AG04450 (cell line): ENCODE measurements around the gene KLKB1. TPM values are rescaled to one million over a fixed set of nuclear protein-coding genes. Genes with fewer than 3 reads are reported as not detected.

Experiments used
- CTCF ChIA-PET: fragments of 300-600, 350-600 bp; formaldehyde crosslinking; extraction: SDS; loops from one replicate; lab custom pipeline; 2022; ENCODE audit warnings: antibody characterized with exemption, inconsistent platforms; lab: Charles Lee
- POLR2A ChIA-PET: fragments of 350-600 bp; formaldehyde crosslinking; extraction: SDS; loops from one replicate; lab custom pipeline; 2021; ENCODE audit warnings: antibody characterized with exemption, inconsistent platforms; lab: Yijun Ruan, JAX
- DNase-seq: peaks from one replicate; pipeline ENCODE4 v3.0.0-alpha.2; 2011; ENCODE audit warnings: low read depth, low spot score
- H3K27ac ChIP-seq: one replicate; pipeline ENCODE4 v1.5.1; 2012; ENCODE audit warnings: low read depth, low read length, control low read depth
- H3K27me3 ChIP-seq: one replicate; pipeline ENCODE4 v1.6.0; 2012; ENCODE audit warnings: low read length; ENCODE audit not compliant: control insufficient read depth, insufficient read depth
- H3K4me3 ChIP-seq: 2 replicates; pipeline ENCODE4 v1.5.1; 2011; ENCODE audit warnings: mild to moderate bottlenecking, low read depth, low read length, control low read depth
- H3K9me3 ChIP-seq: 2 replicates; pipeline ENCODE4 v1.5.1; 2012; ENCODE audit warnings: low read length; ENCODE audit not compliant: control insufficient read depth, insufficient read depth
- polyA plus RNA-seq: library from polyadenylated mRNA; depleted of rRNA; stranded (reverse); fragments of >200 nt; gene quantifications from 2 replicates; pipeline ENCODE4 v1.2.3, GENCODE V29; 2011
- TF ChIP-seq, protein P1 (sequence below): IDR thresholded peaks from 2 replicates; pipeline ENCODE4 v1.5.1; 2011; ENCODE audit warnings: low read depth, low read length, control low read depth, inconsistent platforms

The KLKB1 gene
- polyA plus RNA-seq, 1 experiment = 0.11 TPM

DNA sequence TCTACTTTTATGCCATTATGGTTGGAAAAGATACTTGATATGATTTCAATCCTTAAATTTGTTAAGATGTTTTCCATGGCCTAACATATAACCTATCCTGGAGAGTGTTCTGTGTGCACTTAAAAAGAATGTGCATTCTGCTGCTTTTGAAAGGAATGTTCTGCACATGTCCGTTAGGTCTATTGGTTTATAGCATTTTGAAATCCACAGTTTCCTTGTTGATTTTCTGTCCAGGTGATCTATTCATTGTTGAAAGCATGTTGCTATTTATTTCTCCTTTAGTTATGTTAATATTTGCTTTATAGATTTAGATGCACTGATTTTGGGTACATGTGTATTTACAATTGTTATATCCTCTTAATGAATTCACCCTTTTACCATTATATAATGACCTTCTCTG, 5.7 kb upstream of the KLKB1 start:
- CTCF ChIA-PET = no interaction called here
- TF ChIP-seq, protein P1, sequence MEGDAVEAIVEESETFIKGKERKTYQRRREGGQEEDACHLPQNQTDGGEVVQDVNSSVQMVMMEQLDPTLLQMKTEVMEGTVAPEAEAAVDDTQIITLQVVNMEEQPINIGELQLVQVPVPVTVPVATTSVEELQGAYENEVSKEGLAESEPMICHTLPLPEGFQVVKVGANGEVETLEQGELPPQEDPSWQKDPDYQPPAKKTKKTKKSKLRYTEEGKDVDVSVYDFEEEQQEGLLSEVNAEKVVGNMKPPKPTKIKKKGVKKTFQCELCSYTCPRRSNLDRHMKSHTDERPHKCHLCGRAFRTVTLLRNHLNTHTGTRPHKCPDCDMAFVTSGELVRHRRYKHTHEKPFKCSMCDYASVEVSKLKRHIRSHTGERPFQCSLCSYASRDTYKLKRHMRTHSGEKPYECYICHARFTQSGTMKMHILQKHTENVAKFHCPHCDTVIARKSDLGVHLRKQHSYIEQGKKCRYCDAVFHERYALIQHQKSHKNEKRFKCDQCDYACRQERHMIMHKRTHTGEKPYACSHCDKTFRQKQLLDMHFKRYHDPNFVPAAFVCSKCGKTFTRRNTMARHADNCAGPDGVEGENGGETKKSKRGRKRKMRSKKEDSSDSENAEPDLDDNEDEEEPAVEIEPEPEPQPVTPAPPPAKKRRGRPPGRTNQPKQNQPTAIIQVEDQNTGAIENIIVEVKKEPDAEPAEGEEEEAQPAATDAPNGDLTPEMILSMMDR = no peak
- POLR2A ChIA-PET = no interaction called here
- Histone ChIP-seq H3K4me3 (no peak overlapping the region), H3K27ac (no peak overlapping the region), H3K9me3 (no peaks in the 10 kb centered on the region), H3K27me3 (no peaks in the 10 kb centered on the region)
- DNase-seq = no peak

DNA sequence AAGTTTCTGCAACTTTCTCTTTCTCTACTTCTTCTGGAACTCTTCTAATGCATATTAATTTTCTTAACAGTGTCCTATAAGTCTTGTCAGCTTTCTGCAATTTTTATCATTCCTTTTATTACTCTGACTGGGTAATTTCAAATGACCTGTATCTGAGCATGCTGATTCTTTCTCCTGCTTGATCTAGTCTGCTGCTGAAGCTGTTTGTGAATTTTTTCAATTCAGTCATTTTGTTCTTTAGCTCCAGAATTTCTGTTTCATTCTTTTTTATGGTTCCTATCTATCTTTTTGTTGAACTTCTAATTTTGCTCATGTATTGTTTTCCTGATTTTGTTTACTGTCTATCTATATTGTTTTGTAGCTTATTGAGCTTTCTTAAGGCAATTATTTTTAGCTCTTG, 1.5 kb upstream of the KLKB1 start:
- Histone ChIP-seq H3K9me3 (no peaks in the 10 kb centered on the region), H3K4me3 (no peak overlapping the region), H3K27ac (no peak overlapping the region), H3K27me3 (no peaks in the 10 kb centered on the region)
- CTCF ChIA-PET = interaction anchor here (0.6 to 1.0 kb wide), 2 partner anchors 158 to 361 kb away, joined by 3 to 4 read pairs; no protein-coding TSS in a partner anchor
- no peak for DNase-seq
- POLR2A ChIA-PET = no interaction called here
- TF ChIP-seq, protein P1 = no peak

DNA sequence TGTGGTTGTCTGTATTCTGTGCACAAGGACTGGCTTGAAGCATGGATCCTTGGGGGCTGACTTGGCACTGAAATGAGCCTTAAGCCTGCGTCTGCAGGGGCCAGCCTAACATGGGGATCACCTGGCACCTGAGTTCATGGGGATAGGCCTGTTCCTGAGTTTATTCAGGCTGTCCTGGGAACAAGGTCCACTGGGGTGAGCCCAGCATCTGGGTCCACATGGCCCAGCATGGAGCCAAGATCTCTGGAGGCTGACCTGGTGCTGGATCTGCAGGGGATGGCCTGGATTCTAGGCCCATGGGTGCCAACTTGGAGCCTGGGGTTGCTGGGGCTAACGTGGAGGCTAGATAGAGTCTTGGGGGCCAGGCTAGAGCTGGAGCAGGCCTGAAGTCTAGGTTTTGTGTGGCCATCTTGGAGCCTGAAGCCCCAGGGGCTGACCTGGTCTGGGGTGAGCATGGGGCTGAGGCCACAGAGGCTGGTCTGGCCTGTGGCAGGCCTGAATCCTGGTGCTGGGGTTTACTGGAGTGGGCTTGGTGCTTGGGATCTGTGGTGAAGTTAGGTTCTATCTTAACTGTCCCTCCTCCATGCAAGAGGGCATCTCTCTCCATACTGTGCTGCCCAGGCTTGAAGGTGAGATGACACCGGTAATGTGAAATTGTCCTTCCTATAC, 652 bp upstream of the KLKB1 start:
- CTCF ChIA-PET = no interaction called here
- H3K9me3 ChIP-seq = no peaks in the 10 kb centered on the region
- H3K27ac ChIP-seq = no peak overlapping the region
- TF ChIP-seq, protein P1 = no peak
- POLR2A ChIA-PET = no interaction called here
- H3K4me3 ChIP-seq = no peak overlapping the region
- no peak for DNase-seq
- no peaks in the 10 kb centered on the region for H3K27me3 ChIP-seq

- POLR2A ChIA-PET = no interaction called here
- DNase-seq = no peak
- TF ChIP-seq, protein P1 = no peak
- CTCF ChIA-PET = no interaction called here
- Histone ChIP-seq H3K27ac (no peak overlapping the region), H3K27me3 (no peaks in the 10 kb centered on the region), H3K9me3 (no peaks in the 10 kb centered on the region), H3K4me3 (no peak overlapping the region)
Observed at GRCh38 chr4:186227744-186228513, 622 bp downstream of the KLKB1 start.

DNA sequence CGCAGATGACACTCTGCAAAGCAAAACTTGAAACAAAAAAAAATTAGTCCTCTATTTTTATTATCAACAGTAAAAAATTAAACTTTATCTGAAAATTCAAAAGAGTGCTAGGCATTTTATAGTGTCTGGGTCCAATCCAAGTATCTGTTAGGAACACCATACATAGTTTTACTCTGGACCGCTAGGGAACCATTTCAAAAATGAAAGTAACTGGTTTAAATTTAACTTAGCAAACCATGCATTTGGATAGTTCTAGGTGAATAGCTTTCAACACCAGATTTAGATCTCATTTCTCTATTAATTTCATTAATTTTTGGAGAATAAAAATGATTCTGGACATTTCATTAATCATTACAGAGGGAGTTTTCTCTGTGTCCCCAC, 1.2 kb downstream of the KLKB1 start:
- H3K4me3 ChIP-seq = no peak overlapping the region
- no peak overlapping the region for H3K27ac ChIP-seq
- TF ChIP-seq, protein P1 = no peak
- no peak for DNase-seq
- CTCF ChIA-PET = no interaction called here
- POLR2A ChIA-PET = no interaction called here
- H3K9me3 ChIP-seq = no peaks in the 10 kb centered on the region
- H3K27me3 ChIP-seq = no peaks in the 10 kb centered on the region
